GM04503 (cell line): ENCODE data around the gene FOXK1.
"Not testable (repeated sequence)": the region's sequence is repeated elsewhere in the genome, so short reads cannot be mapped to it uniquely, and the experiment has no call there.

ENCODE experiments used
- DNase-seq: peaks from one replicate; pipeline ENCODE4 v3.0.0-alpha.2; 2012; ENCODE audit warnings: low read depth

Gene FOXK1

GRCh38 chr7:4786015-4786414 is 103.9 kb downstream of the FOXK1 start:
- DNase-seq = no peak

DNA sequence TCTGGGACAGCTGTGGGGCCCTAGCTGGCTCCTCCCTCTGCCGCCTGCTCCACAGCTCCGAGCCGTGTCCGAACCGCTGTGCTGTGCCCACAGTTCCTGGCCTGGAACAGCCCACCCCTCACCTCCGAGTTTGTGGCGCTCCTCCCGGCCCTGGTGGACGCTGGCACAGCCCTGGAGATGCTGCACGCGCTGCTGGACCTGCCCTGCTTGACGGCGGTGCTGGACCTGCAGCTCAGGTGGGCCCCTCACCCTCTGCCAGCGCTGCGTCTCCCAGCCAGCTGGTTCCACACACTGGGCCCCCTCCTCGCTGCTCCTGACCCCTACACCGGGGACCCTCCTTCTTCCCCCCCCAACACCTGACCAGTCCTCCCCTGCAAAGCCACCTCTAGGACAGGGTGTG is 105.4 kb downstream of the FOXK1 start:
- DNase-seq = no peak

DNA sequence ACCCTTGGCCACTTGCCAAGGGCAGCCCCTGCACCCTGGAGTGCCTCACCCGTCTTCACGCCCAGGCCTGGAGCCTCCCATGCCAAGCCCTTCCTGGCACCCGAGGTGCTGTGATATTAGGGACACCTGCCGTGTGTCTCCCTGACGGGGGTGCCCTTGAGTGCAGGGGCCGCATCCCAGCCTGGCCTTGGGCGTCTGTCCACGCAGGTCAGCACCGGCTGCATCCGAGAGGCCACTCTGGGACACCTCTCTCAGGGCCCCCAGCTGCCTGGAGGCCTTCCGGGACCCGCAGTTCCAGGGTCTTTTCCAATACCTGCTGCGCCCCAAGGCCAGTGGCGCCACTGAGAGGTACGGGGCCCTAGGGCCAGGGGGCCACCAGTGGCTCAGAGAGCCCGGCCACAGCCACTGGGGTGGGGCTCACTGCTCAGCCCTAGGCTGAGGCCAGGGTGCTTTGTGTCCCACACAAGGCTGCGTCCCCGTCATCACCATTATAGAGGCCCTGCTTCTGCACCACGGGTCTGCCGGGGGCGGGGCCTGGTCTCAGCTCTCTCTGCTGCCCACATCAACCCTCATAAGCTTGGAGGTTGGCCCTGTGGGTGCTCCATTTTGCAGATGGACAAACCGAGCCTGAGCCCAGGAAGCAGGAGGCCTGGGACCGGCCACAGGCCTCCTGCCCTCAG is 106.0 kb downstream of the FOXK1 start:
- DNase-seq = no peak

DNA sequence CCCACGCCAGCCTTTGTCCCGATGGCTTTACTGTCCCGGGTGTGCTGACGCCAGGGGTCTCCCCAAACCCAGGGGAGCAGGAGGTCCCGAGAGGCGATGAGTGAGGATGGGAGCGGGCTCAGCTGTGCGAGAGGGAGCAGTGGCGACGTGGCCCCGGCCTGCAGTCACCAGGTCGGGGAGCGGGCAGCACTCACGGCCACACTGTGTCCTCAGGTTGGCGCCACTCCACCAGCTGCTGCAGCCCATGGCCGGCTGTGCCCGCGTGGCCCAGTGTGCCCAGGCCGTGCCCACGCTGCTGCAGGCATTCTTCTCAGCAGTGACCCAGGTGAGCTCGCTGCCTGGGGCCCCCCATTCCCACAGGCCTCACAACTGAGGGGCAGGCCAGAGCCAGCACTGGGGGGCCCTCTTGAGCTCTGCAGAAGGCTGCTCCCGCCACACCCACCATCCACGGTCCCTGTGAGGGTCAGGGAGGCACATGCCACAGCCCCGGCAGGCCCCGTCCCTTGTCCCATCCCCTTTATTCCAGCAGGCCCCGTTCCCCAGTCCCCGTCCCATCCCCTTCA is 106.6 kb downstream of the FOXK1 start:
- DNase-seq = no peak

DNA sequence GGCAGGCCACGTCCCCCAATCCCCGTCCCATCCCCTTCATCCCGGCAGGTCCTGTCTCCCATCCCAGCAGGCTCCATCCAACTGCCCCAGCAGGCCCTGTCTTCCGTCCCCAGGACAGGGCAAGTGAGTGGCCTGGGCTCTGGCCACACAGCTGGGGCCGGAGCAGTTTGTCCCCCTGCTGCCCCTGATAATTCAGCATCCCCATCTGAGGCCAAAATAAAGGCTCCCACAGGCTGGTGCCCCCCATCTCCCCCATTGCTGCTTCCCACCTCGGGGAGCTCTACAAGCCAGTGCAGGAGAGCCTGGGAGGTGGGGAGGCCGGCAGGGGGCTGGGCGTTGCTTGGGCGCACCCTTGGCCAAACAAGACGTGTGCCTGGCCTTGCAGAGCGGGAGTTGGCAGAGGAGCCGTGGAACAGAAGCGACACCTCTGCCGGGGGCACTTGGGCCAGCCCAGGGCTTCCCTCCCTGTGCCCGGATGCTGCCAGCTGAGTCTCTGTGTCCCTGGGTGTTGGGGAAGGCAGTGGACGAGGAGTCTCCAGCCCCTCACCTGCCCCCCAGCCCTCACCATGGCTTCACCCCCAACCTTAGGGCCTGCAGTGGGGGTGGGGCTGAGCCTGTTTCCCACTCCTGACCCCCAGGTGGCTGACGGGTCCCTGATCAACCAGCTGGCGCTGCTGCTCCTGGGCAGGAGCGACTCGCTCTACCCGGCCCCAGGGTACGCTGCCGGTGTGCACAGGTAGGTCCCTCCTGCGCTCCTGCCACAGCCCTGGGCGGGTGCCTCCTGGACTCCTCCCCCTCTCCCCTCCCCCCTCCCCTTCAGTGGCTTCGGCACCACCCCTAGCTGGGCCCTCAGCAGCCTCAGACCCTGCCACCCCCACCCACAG is 107.3 kb downstream of the FOXK1 start:
- no peak for DNase-seq

DNA sequence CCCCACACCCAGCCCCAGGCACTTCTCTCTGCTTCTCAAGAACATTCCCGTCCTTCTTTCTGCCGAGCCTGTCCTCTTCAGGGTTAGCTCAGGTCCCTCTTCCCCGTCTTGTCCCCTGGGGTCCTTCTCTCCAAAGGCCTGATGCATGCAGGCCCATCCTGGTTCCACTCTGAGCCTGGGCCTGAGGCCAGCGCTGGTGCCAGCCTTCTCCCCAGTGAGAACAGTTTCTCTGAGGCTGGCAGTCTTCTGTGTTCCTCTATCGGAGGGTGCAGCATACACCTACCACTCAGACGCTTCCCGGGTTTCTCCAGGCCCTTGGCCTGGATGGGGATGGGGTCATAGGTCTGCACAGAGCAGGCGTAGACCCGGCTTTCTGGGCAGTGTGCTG is 108.0 kb downstream of the FOXK1 start:
- no peak for DNase-seq

DNA sequence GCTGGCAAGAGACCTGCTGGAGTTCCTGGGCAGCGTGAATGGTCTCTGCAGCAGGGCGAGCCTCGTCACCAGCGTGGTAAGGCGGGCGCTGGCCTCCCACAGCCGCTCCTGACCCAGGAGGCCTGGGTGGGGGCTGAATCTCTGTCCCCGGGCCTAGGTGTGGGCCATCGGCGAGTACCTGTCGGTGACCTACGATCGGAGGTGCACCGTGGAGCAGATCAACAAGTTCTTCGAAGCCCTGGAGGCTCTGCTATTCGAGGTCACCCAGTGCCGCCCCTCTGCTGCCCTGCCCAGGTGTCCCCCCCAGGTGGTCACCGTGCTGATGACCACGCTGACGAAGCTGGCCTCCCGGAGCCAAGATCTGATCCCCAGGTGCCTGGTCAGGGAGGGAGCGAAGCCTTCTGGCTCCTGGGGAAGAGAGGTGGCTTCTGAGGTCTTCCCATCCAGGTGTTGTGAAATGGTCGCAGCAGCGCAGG is 108.5 kb downstream of the FOXK1 start:
- DNase-seq = no peak

GRCh38 chr7:4791101-4791737 is 109.1 kb downstream of the FOXK1 start:
- no peak for DNase-seq

DNA sequence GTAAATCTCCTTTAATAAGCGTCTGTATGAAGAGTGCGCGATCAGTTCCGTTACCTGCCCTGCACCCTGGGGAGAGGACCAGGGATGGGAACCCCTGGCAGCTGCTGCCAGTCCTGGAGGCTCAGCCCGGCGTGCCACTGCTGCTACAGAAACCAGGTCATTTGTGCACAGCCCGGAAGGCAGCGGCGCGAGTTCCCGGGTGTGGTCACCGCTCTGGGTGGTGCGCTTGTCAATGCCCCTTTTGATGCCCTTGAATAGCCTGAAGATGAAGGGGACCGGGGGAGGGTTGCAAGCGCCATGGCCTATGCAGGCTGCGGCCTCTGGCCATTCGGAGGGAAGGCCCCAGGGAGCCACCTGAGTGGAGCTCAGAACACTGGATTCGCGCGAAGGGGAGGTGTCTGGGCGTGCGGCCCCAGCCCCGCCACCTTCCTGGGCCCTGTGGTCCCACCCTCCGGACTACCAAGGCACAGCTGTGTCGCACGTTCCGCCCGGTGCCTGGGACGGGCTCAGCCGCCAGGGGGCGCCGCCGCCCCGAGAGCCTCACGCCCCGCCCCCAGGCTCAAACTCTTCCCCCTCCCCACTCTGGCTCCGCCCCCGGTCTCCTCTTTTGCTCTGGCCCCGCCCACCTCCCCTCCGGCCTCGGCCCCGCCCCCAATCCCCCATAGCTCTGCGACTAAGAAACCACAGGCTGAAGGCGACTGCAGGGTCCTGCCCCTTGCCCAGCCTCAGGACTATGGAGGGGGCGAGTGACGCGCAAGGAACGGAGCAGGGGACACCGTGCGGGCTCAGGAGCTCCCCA is 109.8 kb downstream of the FOXK1 start:
- no peak for DNase-seq

GRCh38 chr7:4792537-4793126 is 110.5 kb downstream of the FOXK1 start:
- DNase-seq = no peak

GRCh38 chr7:4793385-4793993 is 111.4 kb downstream of the FOXK1 start:
- DNase-seq = not testable (repeated sequence)

DNA sequence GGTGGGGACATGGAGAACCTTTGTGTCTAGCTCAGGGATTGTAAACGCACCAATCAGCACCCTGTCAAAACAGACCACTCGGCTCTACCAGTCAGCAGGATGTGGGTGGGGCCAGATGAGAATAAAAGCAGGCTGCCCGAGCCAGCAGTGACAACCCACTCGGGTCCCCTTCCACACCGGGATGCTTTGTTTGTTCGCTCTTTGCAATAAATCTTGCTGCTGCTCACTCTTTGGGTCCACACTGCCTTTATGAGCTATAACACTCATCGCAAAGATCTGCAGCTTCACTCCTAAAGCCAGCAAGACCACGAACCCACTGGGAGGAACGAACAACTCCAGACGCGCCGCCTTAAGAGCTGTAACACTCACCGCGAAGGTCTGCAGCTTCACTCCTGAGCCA is 112.1 kb downstream of the FOXK1 start:
- not testable (repeated sequence) for DNase-seq

DNA sequence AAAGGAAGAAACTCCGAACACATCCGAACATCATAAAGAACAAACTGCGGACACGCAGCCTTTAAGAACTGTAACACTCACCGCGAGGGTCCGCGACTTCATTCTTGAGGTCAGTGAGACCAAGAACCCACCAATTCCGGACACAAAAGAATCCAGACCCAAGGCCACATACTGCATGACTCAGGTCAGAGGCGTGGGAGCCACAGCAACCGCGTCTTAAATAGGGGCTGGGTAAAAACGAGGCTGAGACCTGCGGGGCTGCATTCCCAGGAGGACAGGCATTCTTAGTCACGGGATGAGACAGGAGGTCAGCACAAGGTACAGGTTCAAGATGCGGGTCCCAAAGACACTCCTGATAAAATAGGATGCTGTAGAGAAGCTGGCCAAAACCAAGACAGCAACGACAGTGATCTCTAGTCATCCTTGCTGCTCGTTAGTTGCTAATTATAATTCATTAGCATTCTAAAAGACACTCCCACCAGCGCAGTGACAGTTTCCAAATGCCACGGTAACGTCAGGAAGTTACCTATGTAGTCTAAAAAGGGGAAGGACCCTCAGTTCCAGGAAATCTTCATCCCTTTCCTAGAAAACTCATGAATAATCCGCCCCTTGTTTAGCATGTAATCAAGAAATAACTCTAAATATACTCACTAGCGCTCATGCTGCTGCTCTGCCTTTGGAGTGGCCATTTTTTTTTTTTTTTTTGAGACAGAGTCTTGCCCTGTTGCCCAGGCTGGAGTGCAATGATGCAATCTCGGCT is 112.7 kb downstream of the FOXK1 start:
- DNase-seq = no peak

GRCh38 chr7:4796453-4796852 is 114.4 kb downstream of the FOXK1 start:
- DNase-seq = no peak

DNA sequence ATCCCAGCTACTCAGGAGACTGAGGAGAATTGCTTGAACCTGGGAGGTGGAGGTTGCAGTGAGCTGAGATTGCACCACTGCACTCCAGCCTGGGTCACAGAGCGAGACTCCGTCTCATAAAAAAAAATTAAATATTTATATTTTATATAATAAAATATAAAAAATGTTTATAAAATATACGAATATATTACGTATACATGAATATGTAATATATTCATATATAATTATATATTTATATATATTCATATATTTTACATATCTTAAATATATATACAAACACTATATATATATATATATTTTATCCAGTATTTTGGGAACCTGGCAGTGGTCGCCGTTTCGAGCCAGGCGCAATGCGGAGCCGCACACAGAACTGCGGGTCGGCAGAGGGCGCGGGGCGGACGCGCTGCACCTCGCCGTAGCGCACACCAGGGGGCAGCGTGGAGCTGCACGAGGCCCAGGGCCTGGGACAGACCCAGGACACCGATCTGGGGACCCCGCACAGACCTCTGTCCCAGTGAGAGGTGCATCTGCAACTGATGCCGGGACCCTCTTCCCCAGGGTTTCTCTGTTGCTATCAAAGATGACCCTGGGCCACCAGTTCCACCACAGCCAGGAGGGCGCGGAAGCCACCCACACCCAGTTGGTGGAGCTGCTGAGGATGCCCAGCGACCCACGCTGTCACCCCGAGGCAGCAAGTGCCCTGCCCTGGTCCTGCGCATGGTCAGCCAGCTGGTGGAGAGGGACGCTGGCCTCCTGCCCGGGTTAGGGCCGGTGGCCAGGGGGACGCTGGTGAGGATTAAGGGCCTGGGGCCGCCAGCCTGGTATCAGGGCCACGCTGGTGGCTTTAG is 116.0 kb downstream of the FOXK1 start:
- DNase-seq = no peak

DNA sequence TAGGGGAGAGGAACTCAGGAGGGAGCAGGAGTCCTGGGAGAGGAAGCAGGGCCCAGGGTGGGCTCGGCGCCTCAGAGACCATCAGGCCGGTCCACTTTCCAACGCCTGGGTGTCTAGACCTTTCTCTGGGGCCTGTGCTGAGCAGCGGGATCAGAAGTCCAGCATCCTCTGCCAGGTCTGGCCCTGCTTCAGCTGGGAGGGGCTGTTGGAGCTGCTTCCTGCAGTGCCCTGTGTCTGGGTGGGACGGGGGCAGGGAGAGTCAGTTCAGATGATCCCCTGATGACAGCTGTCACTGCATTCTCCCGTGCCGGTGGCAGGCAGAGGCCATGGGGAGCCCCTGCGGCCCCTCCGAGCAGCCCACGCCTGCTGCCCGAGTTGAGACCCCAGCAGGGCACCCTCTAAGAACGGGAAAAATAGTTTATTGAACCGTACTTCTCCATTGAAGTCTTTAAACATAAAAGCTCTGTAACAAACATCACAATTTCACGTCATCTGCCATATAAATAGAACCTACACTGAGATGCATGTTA is 116.7 kb downstream of the FOXK1 start:
- no peak for DNase-seq

GRCh38 chr7:4799508-4800268 is 117.6 kb downstream of the FOXK1 start:
- no peak for DNase-seq

GRCh38 chr7:4800487-4800886 is 118.4 kb downstream of the FOXK1 start:
- DNase-seq = no peak
